Measurements from ENCODE around the gene CCDC149. TPM values are rescaled to one million over a fixed set of nuclear protein-coding genes. Genes with fewer than 3 reads are reported as not detected.

The CCDC149 gene
- polyA plus RNA-seq, 2 of the 4 experiments (the other 2 are of a cell fraction): 1.4 to 2.8 TPM

DNA sequence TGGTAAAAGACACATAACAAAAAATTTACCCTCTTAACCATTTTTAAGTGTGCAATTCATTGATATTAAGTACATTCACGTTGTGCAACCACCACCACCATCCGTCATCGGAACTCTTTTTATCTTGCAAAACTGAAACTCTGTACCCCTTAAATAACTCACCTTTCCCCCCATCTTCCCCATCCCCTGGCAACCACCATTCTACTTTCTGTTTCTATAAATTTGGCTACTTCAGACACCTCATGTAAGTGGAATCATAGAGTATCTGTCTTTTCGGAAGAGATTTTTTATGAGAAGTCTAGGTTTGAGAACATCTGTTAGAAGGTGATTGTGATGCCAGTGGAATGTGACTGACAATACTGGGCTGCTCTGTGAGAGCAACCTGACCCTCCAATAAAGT, 39.8 kb upstream of the CCDC149 start:
- ChIA-PET POLR2A (no interaction called here), CTCF (no interaction called here)
- no peak overlapping the region for H3K27ac ChIP-seq
- no peaks in the 10 kb centered on the region for H3K9me3 ChIP-seq
- H3K4me3 ChIP-seq: no peak overlapping the region
- no peak for FAIRE-seq
- no peak for DNase-seq (ENCODE audit: low read depth in 1 of 2, low spot score in 1 of 2)
- no peaks in the 10 kb centered on the region for H3K4me1 ChIP-seq
- ATAC-seq: no peak
- no peak for TF ChIP-seq ZSCAN20 (CRISPR knock-in tag; IDR thresholded peaks at IDR 0.05)
- TF ChIP-seq, protein P1, sequence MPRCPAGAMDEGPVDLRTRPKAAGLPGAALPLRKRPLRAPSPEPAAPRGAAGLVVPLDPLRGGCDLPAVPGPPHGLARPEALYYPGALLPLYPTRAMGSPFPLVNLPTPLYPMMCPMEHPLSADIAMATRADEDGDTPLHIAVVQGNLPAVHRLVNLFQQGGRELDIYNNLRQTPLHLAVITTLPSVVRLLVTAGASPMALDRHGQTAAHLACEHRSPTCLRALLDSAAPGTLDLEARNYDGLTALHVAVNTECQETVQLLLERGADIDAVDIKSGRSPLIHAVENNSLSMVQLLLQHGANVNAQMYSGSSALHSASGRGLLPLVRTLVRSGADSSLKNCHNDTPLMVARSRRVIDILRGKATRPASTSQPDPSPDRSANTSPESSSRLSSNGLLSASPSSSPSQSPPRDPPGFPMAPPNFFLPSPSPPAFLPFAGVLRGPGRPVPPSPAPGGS (IDR thresholded peaks at IDR 0.05): no peak
- no peak for TF ChIP-seq ZFP36 (IDR thresholded peaks at IDR 0.05; ENCODE audit: borderline replicate concordance, partially characterized antibody)
- no peak for TF ChIP-seq CBX8 (IDR thresholded peaks at IDR 0.05)
- TF ChIP-seq MYC (IDR thresholded peaks at IDR 0.05; ENCODE audit: borderline replicate concordance, low read length): no peak
- no peak for TF ChIP-seq ZNF302 (CRISPR knock-in tag; IDR thresholded peaks at IDR 0.05)
- no peak for TF ChIP-seq ZC3H11A (IDR thresholded peaks at IDR 0.05)
- no peak for TF ChIP-seq FOSB (CRISPR knock-in tag; IDR thresholded peaks at IDR 0.05)
- TF ChIP-seq, protein P2, sequence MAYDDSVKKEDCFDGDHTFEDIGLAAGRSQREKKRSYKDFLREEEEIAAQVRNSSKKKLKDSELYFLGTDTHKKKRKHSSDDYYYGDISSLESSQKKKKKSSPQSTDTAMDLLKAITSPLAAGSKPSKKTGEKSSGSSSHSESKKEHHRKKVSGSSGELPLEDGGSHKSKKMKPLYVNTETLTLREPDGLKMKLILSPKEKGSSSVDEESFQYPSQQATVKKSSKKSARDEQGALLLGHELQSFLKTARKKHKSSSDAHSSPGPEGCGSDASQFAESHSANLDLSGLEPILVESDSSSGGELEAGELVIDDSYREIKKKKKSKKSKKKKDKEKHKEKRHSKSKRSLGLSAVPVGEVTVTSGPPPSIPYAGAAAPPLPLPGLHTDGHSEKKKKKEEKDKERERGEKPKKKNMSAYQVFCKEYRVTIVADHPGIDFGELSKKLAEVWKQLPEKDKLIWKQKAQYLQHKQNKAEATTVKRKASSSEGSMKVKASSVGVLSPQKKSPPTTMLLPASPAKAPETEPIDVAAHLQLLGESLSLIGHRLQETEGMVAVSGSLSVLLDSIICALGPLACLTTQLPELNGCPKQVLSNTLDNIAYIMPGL (CRISPR knock-in tag; IDR thresholded peaks at IDR 0.05; ENCODE audit: borderline replicate concordance): no peak
- TF ChIP-seq, protein P3, sequence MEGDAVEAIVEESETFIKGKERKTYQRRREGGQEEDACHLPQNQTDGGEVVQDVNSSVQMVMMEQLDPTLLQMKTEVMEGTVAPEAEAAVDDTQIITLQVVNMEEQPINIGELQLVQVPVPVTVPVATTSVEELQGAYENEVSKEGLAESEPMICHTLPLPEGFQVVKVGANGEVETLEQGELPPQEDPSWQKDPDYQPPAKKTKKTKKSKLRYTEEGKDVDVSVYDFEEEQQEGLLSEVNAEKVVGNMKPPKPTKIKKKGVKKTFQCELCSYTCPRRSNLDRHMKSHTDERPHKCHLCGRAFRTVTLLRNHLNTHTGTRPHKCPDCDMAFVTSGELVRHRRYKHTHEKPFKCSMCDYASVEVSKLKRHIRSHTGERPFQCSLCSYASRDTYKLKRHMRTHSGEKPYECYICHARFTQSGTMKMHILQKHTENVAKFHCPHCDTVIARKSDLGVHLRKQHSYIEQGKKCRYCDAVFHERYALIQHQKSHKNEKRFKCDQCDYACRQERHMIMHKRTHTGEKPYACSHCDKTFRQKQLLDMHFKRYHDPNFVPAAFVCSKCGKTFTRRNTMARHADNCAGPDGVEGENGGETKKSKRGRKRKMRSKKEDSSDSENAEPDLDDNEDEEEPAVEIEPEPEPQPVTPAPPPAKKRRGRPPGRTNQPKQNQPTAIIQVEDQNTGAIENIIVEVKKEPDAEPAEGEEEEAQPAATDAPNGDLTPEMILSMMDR (IDR thresholded peaks at IDR 0.05): no peak
- no peak for TF ChIP-seq SREBF2 (IDR thresholded peaks at IDR 0.05)
- no peak overlapping the region for H3K4me2 ChIP-seq
- WGBS (ENCODE audit: missing lambda C conversion rate): 74% methylated on average over 4 of the region's 4 CpGs

DNA sequence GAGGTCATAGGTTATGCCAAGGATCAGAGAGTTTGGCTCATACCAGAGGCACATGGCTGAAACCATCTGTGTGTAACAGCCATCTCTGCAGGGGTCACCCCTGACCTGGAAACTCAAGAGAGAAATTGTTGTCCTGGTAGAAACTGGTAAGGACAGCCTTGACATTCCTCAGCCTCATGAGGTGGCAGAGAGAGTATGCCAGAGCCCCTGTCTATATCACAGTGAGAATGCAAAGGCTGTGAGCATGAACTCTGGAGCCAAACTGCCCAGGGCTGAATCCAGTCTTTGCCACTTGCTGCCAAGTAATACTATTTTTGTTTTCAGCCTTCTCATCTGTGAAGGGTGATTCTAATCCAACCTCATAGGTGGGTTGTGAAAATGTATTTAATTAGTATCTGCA, 37.1 kb upstream of the CCDC149 start:
- FAIRE-seq: no peak

More for the DNA sequence above, 37.1 kb upstream of the CCDC149 start:
- H3K27ac ChIP-seq: no peak overlapping the region
- ATAC-seq (no peak), DNase-seq (ENCODE audit: low read depth in 1 of 2, low spot score in 1 of 2) (no peak)
- ChIA-PET POLR2A (no interaction called here), CTCF (no interaction called here)
- no peaks in the 10 kb centered on the region; the same call in 2 of the 3 replicates for H3K9me3 ChIP-seq
- no peaks in the 10 kb centered on the region for H3K4me1 ChIP-seq
- H3K4me3 ChIP-seq: no peak overlapping the region
- no peak overlapping the region for H3K4me2 ChIP-seq
- TF ChIP-seq, protein P4, sequence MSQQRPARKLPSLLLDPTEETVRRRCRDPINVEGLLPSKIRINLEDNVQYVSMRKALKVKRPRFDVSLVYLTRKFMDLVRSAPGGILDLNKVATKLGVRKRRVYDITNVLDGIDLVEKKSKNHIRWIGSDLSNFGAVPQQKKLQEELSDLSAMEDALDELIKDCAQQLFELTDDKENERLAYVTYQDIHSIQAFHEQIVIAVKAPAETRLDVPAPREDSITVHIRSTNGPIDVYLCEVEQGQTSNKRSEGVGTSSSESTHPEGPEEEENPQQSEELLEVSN (IDR thresholded peaks at IDR 0.05; ENCODE audit: borderline replicate concordance, low read depth): no peak
- TF ChIP-seq MAFK (IDR thresholded peaks at IDR 0.05; ENCODE audit: partially characterized antibody): no peak
- TF ChIP-seq RCOR1 (IDR thresholded peaks at IDR 0.05; ENCODE audit: low read depth, low read length): no peak
- TF ChIP-seq HOXB5 (CRISPR knock-in tag; IDR thresholded peaks at IDR 0.05): no peak
- TF ChIP-seq, protein P5, sequence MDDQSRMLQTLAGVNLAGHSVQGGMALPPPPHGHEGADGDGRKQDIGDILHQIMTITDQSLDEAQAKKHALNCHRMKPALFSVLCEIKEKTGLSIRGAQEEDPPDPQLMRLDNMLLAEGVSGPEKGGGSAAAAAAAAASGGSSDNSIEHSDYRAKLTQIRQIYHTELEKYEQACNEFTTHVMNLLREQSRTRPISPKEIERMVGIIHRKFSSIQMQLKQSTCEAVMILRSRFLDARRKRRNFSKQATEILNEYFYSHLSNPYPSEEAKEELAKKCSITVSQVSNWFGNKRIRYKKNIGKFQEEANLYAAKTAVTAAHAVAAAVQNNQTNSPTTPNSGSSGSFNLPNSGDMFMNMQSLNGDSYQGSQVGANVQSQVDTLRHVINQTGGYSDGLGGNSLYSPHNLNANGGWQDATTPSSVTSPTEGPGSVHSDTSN (IDR thresholded peaks at IDR 0.05): no peak
- no peak for TF ChIP-seq TP53 (CRISPR knock-in tag; IDR thresholded peaks at IDR 0.05)
- no peak for TF ChIP-seq POLR2AphosphoS2 (conservative IDR thresholded peaks at IDR 0.05; ENCODE audit: low read length)
- TF ChIP-seq, protein P6, sequence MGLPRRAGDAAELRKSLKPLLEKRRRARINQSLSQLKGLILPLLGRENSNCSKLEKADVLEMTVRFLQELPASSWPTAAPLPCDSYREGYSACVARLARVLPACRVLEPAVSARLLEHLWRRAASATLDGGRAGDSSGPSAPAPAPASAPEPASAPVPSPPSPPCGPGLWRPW (IDR thresholded peaks at IDR 0.05): no peak
- no peak for TF ChIP-seq FOSB (CRISPR knock-in tag; IDR thresholded peaks at IDR 0.05)
- TF ChIP-seq, protein P7, sequence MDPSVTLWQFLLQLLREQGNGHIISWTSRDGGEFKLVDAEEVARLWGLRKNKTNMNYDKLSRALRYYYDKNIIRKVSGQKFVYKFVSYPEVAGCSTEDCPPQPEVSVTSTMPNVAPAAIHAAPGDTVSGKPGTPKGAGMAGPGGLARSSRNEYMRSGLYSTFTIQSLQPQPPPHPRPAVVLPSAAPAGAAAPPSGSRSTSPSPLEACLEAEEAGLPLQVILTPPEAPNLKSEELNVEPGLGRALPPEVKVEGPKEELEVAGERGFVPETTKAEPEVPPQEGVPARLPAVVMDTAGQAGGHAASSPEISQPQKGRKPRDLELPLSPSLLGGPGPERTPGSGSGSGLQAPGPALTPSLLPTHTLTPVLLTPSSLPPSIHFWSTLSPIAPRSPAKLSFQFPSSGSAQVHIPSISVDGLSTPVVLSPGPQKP (IDR thresholded peaks at IDR 0.05; ENCODE audit: low read depth, low read length): no peak
